ENCODE data around the gene MFAP2.
"Not testable (repeated sequence)": the region's sequence is repeated elsewhere in the genome, so short reads cannot be mapped to it uniquely, and the experiment has no call there.

MFAP2 gene

DNA sequence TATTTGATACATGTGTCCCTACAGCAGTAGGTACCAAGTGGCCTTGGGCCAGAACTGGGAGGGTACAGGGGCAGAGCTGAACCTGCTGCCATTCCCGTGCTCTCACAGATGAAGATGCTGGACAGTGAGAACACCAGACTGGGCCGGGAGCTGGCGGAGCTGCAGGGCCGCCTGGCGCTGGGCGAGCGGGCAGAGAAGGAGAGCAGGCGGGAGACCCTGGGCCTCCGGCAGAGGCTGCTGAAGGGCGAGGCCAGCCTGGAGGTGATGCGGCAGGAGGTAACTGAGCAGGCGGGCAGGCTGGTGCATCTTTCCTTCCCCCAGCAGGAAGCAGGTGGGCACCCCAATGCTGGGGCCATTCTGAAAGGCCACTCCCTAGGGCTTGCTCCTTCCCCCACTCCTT is 21.9 kb downstream of the MFAP2 start:
- DNase-seq: no peak

GRCh38 chr1:16957731-16958130 is 22.7 kb downstream of the MFAP2 start:
- DNase-seq: no peak

DNA sequence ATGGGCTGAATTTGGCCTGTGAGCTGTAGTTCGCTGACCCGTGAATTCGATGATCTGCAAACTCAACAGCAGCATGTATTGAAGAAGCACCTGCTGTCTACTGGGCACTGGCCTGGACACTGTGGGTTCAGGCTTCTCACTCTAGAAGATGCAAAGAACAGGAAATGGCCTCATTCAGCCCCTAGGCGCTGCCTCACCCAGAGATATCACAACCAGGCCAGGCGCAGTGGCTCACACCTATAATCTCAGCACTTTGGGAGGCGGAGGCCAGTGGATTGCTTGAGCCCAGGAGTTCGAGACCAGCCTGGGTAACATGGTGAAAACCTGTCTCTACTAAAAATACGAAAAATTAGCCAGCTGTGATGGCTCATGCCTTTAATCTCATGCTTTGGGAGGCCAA is 23.6 kb downstream of the MFAP2 start:
- DNase-seq: no peak

DNA sequence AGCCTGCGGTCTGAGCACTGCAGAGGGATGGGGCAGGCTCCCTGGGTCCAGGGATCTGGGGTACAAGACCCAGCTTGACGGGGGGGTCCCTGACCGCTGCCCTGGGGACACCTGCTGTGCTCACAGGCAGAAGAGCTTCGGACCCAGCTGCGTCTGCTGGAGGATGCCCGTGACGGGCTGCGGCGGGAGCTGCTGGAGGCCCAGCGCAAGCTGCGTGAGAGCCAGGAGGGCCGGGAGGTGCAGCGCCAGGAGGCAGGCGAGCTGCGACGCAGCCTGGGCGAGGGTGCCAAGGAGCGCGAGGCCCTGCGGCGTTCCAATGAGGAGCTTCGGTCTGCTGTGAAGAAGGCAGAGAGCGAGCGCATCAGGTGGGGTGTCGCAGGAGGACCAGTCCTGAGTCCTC is 25.2 kb downstream of the MFAP2 start:
- no peak for DNase-seq

DNA sequence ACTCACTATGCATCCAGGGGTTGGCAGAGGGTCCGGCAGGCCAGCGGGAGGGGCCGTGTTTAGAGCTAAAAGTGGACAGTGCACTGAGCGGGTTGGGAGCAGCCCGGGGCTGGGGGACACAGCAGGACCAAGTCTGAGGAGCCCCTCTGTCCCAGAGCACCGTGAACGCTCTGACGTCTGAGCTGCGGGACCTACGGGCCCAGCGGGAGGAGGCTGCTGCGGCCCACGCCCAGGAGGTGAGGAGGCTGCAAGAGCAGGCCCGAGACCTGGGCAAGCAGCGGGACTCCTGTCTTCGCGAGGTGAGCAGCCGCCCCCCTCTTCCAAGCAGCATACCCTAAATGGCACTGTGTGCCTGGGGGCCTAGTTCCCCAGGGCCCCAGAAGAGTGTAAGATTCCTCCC is 25.8 kb downstream of the MFAP2 start:
- DNase-seq: no peak

- not testable (repeated sequence) for DNase-seq
These were observed 28.0 kb downstream of the MFAP2 start for GRCh38 chr1:16952376-16952775.

GRCh38 chr1:16949026-16949425 is 31.4 kb downstream of the MFAP2 start:
- not testable (repeated sequence) for DNase-seq

DNA sequence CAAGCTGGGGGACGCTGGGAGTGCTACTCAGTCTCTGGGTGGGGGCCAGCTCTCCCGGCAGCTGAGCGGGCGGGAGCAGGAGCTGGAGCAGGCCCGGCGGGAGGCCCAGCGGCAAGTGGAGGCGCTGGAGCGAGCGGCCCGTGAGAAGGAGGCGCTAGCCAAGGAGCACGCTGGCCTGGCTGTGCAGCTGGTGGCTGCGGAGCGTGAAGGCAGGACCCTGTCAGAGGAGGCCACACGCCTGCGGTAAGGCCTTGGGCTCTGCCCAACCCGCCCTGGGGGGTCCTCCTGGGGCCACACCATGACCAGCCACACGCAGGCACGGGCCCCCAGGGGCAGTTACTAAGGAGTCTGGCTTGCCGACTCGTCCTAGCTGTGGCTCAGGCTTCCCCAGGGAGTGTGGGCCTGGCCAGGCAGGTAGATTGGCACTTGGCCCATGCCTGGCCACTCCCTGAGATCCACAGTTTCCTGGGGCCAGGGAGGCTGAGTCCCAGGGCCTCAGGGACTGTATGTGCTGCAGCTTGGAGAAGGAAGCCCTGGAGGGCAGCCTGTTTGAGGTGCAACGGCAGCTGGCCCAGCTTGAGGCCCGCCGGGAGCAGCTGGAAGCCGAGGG is 32.0 kb downstream of the MFAP2 start:
- DNase-seq: not testable (repeated sequence)

- no peak for DNase-seq
These were observed 33.8 kb downstream of the MFAP2 start for GRCh38 chr1:16946646-16947045.

- DNase-seq: not testable (repeated sequence)
These were observed 34.2 kb downstream of the MFAP2 start for GRCh38 chr1:16946185-16946584.

- not testable (repeated sequence) for DNase-seq
These were observed 34.9 kb downstream of the MFAP2 start for GRCh38 chr1:16945512-16945911.

- no peak for DNase-seq
These were observed 36.4 kb downstream of the MFAP2 start for GRCh38 chr1:16944038-16944437.

- not testable (repeated sequence) for DNase-seq
These were observed 40.8 kb downstream of the MFAP2 start for GRCh38 chr1:16939386-16940180.

DNA sequence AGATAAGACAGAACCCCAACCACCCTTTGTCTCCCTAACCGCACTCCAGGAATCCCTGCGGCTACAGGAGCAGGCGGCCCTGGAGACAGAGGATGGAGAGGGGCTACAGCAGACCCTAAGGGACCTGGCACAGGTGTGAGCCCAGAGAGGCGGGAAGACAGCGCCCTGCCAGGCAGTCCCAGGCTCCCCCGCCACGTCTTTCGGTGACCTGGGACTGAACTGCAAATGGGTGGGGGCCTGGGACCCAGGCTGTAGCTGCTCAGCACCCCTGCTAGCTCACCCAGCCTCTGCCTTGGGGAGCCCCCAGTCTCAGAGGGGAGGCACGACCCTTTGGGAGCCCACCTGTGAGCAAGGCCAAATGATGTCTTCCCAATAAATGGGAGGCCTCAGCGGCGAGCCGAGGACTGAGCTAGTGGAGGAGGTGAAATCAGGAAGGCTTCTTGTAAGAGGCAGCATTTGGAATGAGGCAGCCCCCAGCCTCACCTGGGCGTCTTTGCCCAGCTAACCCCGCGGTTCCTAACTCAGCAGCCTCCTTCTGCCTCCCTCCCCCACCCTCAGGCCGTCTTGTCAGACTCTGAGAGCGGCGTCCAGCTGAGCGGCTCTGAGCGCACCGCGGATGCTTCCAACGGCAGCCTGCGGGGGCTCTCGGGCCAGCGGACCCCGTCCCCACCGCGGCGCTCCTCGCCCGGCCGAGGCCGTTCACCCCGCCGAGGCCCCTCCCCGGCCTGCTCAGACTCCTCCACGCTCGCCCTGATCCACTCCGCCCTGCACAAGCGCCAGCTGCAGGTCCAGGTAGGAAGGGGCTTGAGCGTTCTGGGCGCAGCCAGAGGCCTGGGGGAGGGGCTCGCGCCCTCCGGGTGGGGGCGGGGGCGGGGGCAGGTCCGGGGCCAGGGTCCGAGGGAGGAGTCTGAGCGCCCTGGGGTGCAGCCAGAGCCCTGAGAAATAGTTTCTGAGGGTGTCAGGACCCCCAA is 41.8 kb downstream of the MFAP2 start:
- no peak for DNase-seq

DNA sequence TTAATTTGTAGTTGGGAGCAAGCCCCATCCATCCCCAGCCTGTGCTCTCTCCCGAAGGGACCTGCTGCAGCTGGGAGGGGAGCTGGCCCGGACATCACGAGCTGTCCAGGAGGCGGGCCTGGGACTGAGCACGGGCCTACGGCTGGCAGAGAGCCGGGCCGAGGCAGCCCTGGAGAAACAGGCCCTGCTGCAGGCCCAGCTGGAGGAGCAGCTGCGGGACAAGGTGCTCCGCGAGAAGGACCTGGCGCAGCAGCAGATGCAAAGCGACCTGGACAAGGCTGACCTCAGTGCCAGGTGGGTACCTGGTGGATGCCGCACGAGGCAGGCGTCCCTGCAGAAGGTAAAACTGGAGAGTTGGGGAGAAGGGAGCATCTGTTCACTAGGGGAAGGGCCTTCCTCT is 43.8 kb downstream of the MFAP2 start:
- not testable (repeated sequence) for DNase-seq

DNA sequence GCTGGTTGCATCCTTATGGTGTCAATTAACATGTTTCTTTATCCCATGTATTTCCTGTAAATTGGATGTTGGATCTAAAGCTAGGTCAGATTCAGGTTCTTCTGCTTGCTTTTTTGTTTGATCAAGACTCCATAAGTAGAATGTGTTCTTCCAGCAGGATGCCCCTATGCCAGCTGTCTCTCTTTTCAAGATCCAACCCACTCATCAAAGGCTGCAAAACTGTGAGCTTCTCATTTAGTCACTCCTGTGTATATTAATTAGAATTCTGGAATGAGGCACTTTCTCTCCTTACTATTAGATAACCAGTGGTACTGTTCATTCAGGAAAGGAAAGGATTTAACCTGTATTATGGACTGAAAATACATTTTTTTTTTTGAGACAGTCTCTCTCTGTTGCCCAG is 46.5 kb downstream of the MFAP2 start:
- not testable (repeated sequence) for DNase-seq

DNA sequence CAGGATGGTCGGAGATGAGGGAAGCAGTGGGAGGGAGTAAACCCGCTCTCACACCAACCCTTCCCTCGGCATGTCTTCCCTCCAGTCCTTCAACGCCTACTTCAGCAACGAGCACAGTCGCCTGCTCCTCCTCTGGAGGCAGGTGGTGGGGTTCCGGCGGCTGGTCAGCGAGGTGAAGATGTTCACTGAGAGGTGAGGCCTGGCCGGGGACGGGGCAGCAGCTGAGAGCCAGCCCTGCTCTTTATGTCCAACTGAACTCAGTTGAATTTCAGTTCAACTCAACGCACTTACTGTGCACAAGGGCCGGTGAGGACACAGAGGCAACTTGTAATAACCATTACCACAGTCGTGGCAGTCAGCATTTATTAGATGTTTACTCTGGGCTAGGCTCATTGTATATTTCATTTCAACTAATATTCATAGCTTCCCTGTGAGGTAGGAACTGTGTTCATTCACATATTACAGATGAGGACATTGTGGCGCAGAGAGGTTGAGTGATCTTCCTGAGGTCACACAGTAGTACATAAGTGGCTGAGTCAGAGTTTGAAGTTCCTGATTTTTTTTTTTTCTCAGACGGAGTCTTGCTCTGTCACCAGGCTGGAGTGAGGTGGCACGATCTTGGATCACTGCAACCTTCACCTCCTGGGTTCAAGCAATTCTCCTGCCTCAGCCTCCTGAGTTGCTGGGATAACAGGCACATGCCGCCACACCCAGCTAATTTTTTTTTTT is 49.0 kb downstream of the MFAP2 start:
- not testable (repeated sequence) for DNase-seq

DNA sequence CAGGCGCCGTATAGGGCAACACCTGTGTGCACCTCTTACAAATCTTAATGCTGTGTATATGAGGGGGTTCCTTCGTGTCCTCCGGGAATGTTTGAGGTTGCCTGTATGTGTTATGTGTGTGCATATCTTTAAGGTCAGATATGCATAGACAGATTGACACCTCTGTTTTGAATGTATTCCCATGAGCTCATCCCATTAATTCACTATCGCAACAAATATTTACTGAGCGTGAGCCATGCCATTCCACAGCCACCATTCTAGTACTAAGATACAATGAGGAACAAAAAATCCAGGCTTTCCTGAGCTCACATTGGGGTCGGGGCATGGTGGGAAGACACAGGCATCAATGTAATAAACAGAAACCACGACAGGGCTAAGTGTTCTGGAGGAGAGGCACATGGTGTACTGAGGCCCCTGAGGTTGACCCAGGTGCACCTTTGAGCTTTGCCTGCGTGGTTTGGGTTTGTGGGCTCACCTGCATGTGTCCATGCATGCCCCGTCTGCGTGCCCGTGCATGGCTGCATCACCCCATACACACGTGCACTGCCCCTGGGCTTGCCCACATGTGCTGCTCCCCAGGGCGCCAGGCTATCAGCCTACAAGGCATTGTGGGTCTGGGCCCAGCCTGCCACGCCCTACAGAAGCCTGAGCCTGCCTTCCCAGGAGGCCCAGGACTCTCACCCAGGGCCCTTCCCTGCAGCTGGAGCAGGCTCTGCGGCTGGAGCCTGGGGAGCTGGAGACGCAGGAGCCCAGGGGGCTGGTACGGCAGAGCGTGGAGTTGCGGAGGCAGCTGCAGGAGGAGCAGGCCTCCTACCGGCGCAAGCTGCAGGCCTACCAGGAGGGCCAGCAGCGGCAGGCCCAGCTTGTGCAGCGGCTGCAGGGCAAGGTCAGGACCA is 51.0 kb downstream of the MFAP2 start:
- not testable (repeated sequence) for DNase-seq

GRCh38 chr1:16927711-16928485 is 52.5 kb downstream of the MFAP2 start:
- DNase-seq: no peak

DNA sequence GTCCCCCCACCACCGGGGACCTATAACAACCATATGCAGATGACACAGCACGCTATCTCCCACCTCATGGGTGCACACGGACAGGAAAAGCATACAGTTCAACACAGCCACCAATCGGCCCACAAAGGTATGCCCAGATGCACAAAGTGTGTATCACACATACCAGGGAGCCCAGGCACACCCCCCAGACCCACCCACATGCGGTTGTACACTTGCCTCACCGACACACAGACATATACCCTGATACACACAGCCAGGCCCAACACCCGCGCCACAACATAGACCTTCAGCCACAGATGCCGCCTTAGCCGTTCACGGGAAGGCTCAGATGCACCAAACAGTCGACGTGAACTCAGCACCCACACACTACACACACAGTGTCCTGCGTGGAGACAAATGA is 53.2 kb downstream of the MFAP2 start:
- DNase-seq: no peak

Measured in stimulated activated CD8-positive, alpha-beta memory T cell treated with anti-CD3 and anti-CD28 coated beads, Interleukin-4, amount 100 ng/mL, for 48 hours (primary cell).